ENCODE measurements around the gene UPF3B.
"Not testable (repeated sequence)": the region's sequence is repeated elsewhere in the genome, so short reads cannot be mapped to it uniquely, and the experiment has no call there.

UPF3B gene

GRCh38 chrX:119826399-119826959 lies 26.3 kb downstream of the UPF3B start:
- DNase-seq (ENCODE audit: low read depth in 2 of 2): no peak

DNA sequence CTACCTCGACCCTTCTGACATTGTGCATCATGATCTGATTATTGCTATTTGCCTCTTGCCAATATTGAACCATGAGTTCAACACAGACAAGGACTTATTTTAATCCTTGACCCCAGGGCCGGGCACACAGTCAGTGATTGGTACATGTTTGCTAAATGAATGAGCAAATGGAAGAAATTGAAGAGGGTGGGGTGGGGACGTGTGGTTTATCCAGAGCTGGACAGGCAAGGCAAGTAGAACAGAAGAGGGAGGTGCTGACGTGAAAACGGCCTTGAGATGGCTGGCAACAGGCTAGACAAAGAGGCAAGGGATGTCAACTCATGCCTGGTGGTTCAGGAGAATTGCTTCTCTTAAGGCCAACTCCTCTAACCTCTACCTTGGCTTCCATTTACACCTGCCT lies 28.5 kb downstream of the UPF3B start:
- not testable (repeated sequence) for DNase-seq (ENCODE audit: low read depth in 2 of 2)

DNA sequence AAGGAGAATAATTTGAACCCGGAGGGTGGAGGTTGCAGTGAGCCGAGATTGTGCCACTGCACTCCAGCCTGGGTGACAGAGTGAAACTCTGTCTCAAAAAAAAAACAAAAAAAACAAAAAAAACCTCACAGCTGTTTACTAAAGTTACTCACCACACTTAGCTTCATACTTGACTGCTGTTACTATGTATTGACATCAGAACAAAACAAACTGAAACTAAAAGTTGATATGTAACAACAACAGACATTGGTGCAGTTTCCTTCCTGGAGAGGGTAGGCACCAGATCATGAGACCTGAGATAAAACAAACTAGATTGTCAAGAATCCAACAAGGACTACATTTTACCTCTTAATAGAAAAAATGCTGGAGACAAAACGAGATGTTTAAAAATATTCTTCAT lies 31.1 kb downstream of the UPF3B start:
- DNase-seq (ENCODE audit: low read depth in 2 of 2): not testable (repeated sequence)

- no peak for DNase-seq (ENCODE audit: low read depth in 2 of 2)
These were observed 35.6 kb downstream of the UPF3B start for GRCh38 chrX:119817130-119817690.

DNA sequence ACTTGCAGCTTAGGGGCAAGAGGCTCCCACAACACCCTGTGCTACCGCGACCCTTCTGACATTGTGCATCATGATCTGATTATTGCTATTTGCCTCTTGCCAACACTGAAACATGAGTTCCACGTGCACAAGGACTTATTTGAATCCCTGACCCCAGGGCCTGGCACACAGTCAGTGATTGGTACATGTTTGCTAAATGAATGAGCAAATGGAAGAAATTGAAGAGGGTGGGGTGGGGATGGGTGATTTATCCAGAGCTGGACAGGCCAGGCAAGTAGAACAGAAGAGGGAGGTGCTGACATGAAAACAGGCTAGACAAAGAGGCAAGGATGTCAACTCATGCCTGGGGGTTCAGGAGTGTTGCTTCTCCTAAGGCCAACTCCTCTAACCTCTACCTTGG lies 36.5 kb downstream of the UPF3B start:
- no peak for DNase-seq (ENCODE audit: low read depth in 2 of 2)

DNA sequence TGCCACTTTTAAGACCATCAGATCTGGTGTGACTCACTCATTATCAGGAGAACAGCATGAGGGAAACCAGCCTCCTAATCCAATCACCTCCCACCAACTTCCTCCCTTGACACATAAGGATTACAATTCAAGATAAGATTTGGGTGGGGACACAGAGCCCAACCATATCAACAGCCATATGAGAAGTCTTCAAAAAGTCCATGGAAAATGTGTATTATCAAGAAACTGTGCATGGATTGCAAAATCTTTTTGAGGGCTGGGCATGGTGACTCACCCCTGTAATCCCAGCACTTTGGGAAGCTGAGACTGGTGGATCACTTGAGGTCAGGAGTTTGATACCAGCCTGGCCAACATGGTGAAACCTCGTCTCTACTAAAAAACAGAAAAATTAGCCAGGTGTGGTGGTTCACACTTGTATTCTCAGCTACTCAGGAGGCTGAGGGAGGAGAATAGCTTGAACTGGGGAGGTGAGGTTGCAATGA lies 43.5 kb downstream of the UPF3B start:
- no peak for DNase-seq (ENCODE audit: low read depth in 2 of 2)

GRCh38 chrX:119808461-119808860 lies 44.3 kb downstream of the UPF3B start:
- not testable (repeated sequence) for DNase-seq (ENCODE audit: low read depth in 2 of 2)

DNA sequence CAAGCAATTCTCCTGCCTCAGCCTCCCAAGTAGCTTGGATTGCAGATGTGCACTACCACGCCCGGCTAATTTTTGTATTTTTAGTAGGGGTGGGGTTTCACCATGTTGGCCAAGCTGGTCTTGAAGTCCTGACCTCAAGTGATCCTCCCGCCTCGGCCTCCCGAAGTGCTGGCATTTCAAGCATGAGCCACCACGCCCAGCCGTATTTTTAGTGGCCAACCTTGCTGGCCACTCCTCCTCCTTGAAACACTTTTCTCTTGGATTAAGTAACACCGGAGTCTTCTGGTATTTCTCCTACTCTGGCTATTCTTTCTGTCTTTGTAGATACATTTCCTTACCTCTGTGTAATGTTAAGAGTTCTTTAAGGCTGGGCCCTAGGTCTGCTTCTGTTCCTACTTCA lies 50.2 kb downstream of the UPF3B start:
- no peak for DNase-seq (ENCODE audit: low read depth in 2 of 2)

GRCh38 chrX:119801253-119802221 lies 51.2 kb downstream of the UPF3B start:
- DNase-seq (ENCODE audit: low read depth in 2 of 2): no peak

DNA sequence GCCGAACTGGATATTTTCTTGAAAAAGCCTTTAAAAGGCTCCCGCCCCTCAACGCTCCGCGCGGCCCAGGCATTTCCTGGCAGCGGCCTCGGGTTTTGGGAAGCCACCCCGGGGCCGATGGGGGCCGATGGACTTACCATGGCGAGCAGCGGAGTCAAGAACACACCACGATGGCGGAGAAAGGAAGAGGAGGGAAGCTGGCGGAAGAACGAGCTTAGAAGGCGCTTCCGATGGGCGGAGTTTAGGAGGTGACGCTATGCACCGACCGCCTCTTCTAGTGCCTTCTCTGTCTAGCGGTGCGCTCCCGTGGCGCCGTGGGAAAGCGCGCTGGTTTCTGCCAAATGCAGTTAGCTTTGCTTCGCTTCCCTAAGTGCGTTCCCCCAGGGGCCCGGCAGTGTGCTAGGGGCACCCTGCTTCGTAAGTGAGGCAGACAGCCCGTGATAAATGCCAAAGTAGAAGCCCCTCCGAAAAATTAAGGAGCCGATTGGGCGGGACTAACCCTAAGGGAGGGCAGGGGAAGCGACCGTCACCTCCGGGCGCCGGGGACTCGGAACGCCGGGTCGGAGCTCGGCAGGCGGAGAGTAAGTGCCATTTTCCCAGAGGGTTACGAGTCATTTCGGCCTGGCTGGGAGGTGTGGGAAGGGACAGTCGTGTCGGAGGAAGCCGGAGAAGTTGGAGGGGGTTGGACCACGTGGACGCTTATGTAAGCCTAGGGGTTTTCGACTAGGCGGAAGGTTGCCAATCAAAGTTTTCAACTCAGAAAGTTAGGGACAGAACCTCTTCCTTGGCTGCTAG lies 61.1 kb downstream of the UPF3B start, which contains the start of gene RPL39:
TSS of gene RPL39 (minus strand) at position 194 of the 795 bp plus-strand sequence. CDS start at position 140, 54 bp downstream.
- DNase-seq (ENCODE audit: low read depth in 2 of 2): peak; percentile 51 to 61

GRCh38 chrX:119790977-119791436 lies 61.8 kb downstream of the UPF3B start:
- DNase-seq (ENCODE audit: low read depth in 2 of 2): peak; percentile 6 to 29

DNA sequence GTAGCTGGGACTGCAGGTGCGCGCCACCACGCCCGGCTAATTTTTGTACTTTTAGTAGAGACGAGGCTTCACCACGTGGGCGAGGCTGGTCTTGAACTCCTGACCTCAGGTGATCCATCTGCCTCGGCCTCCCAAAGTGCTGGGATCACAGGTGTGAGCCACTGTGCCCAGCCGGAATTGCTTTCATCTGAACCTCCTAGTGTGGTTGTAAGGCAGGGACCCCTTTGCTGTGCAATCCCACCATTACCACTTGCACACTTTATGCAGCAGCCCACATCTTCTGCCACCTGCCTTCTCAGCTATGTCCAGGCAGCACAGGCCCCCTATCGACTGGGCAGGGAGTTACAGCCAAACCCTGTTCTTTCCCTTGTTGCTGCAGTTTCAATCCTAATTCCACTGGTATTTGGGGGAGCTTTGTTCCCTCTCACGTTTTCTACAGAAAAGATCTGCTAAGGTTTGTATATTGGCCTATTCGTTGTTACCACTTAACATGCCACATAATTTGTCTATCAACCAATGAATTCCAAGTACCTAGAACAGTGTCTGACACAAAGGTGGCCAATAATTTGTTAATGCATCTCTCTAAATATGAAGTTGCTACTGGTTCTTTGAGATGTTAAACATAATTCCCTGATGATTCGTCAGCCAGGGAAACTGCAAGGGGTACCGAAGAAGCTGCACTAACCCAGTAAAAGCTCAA lies 67.9 kb downstream of the UPF3B start:
- peak in 1 of 2 experiments; percentile 30 for DNase-seq (ENCODE audit: low read depth in 2 of 2)

Measured in stimulated activated CD4-positive, alpha-beta T cell treated with anti-CD3 and anti-CD28 coated beads, Interleukin-12 subunit alpha, Interleukin-12 subunit beta, amount 100 ng/mL, for 24 hours (primary cell).